ENCODE measurements around the gene CCDC150.
"Not testable (repeated sequence)": the region's sequence is repeated elsewhere in the genome, so short reads cannot be mapped to it uniquely, and the experiment has no call there.

The CCDC150 gene

GRCh38 chr2:196638765-196639164 is 750 bp upstream of the CCDC150 start:
- DNase-seq = no peak

DNA sequence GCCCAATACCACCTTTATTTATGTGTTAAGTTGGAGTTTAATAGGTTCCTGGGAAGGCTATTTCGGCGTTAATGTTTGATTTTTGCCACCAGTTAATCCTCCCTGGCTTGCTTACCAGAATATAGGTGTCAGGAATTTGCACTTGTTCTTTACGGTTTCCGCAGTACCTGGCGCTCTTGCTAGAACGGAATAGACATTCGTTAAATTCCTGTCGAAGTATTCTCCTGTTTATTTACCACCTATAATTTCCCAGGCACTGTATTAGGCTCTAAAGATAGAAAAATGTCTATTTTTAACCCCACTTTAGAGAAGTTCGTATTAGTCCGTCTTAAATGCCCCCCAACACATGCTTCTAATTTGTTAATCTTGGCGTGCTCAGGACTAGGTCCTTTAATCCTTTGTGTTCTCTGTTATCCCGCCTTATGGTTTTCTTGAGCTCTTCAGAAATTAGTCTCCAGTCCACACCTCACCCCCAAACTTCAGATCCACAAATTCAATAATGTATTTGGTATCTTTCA is 575 bp downstream of the CCDC150 start:
- no peak for DNase-seq

DNA sequence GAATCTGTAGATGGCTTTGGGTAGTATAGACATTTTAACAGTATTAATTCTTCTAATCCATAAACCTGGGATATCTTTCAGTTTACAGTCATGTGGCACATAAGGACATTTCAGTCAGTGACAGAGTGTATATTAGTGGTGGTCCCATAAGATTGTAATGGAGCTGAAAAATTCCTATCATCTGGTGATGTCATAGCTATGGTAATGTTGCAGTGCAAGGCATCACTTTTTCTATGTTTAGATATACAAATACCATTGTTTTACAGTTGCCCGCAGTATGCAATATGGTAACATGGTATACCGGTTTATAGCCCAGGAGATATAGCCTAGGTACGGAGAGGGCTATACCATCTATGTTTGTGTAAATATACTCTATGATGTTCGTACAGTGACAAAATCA is 9.7 kb downstream of the CCDC150 start:
- no peak for DNase-seq

DNA sequence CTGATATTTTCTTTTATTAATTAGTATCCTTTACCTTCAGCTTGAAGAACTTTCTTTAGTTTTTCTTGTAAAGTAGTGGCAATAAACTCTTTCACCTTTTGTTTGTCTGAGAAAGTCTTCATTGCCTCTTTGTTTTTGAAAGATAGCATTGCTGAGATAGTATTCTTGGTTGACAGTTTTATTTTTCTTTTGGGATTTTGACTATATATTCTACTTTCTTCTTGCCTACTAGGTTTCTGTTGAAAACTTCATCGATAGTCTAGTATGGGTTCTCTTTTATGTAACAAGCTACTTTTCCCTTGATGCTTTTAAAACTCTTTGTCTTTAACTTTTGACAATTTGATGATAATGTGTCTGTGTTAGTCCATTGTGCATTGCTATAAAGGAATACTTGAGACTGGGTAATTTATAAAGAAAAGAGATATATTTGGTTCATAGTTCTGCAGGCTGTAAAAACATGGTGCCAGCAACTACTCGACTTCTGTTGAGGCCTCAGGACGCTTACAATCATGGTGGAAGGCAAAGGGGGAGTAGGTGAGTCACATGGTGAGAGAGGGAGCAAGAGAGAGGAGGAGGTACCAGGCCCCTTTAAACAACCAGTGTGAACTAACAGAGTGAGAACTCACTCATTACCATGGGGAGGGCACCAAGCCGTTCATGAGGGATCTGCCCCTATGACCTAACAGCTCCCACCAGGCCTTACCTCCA is 12.0 kb downstream of the CCDC150 start:
- DNase-seq = no peak

DNA sequence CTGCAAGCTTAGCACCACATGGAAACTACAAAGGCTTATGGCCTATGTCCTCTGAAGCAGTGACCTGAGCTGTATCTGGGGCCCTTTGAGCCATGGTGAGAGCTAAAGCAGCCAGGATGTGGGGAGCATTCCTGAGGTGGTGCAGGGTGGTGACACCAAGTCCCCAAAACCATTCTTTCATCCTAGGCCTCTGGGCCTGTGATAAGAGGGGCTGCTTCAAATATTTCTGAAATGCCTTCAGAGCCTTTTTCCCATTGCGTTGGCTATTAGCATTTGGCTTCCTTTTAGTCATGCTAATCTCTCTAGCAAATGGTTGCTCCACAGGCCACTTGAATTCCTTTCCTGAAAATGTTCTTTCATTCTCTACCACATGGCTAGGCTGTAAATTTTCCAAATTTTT is 13.4 kb downstream of the CCDC150 start:
- no peak for DNase-seq

- DNase-seq = no peak
Observed at GRCh38 chr2:196653843-196654242, 14.3 kb downstream of the CCDC150 start.

DNA sequence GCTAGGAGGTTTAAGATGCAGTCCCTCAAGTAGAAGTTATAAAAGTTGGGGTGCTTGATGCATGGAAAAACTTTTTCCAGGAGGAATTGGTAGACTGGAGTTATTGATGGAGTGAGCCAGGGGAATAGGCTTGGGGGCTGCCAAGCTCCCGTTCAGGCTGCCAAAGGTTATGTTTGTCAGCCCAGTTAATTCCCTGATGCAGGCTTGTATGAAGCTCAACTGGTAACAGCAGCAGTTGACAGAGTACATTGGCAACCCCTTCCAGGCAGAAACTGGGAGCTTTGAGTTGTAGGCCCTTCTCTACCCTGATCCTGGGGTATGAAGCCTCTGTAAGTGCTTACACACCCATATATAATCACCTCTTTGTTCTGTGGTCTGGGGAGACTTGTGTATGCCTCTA is 16.2 kb downstream of the CCDC150 start:
- DNase-seq = no peak

DNA sequence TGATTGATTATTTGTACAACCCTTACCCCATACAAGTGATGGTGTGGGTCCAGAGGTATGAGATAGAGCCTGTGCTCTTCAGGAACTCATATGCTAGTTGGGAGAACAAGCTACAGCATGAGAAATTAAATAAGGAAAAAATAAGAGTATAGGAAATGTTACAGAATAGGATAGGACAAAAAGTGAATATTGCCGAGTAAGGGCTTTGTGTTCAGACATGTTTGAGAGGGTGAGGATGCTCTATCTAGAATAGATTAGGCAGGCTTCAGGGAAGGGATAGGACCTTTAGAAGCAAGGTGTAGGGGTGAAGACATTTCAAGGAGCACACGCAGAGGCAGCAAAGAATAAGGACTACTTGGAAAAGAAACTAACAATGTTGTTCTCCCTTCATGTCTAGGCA is 17.8 kb downstream of the CCDC150 start:
- no peak for DNase-seq

- no peak for DNase-seq
Observed at GRCh38 chr2:196659844-196660243, 20.3 kb downstream of the CCDC150 start.

DNA sequence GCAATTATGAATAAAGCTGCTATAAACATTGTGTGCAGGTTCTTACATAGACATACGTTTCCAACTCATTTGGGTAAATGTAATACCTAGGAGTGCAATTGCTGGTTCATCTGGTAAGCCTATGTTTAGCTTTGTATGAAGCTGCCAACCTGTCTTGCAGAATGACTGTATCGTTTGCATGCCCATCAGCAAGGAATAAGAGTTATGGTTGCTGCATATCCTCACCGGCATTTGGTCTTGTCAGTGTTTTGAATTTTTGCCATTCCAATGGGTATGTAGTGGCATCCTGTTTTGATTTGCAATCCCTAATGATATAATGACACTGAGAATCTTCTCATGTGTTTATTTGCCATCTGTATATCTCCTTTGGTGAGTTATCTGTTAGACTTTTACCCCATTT is 20.7 kb downstream of the CCDC150 start:
- no peak for DNase-seq

GRCh38 chr2:196670342-196670741 is 30.8 kb downstream of the CCDC150 start:
- no peak for DNase-seq

DNA sequence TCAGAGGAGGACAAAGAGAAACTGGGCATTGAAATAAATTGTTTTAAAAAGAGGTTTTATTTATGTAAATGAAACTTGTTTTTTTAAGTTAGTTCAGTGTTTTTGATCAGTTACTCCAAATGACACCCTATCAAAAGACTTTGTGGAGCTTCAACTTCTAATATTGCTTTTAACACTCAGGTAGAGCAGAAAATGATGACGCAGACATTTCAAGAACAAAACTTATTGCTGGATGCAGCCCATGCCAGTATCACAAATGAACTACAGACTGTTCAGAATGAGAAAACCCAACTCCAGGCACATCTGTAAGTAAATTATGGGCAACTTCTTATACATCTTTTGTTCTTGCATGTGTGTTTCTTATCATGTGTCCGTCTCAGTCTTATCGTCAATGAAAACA is 36.4 kb downstream of the CCDC150 start:
- no peak for DNase-seq

- DNase-seq = no peak
Observed at GRCh38 chr2:196677404-196677803, 37.9 kb downstream of the CCDC150 start.

GRCh38 chr2:196679368-196679767 is 39.9 kb downstream of the CCDC150 start:
- DNase-seq = no peak

DNA sequence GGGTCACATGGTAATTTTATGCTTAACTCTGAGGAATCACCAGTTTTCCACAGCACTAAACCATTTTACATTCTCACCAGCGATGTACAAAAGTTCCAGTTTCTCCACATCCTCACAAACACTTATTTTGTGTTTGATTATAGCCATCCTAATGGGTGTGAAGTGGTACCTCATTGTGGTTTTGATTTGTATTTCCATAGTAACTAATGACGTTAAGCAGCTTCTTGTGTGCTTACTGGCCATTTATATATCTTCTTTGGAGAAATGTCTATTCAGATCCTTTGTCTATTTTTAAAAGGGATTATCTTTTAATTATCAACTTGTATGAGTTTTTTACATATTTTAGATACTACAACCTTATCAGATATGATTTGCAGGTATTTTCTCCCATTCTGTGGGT is 42.0 kb downstream of the CCDC150 start:
- no peak for DNase-seq

DNA sequence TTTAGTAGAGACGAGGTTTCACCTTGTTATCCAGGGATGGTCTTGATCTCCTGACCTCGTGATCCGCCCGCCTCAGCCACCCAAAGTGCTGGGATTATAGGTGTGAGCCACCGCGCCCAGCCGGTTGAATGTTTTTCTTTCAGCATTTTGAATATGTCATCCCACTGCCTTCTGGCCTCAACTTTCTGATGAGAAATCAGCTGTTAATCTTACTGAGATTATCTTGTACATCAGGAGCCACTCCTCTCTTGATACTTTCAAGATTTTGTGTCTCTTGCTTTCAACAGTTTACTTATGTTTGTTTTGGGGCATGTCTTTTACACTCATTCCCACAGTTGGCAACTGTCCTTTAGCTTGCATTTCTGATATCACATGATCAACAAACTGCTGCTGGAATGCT is 46.3 kb downstream of the CCDC150 start:
- no peak for DNase-seq

DNA sequence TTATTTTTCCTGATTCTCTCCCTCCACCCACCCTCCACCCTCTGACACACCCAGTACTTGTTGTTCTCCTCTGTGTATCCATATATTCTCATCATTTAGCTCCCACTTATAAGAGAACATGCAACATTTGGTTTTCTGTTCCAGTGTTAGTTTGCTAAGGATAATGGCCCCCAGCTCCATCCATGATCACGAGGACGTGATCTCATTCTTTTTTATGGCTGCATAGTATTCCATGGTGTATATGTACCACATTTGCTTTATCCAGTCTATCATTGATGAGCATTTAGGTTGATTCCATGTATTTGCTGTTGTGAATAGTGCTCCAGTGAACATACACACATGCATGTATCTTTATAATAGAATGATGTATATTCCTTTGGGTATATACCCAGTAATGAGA is 47.2 kb downstream of the CCDC150 start:
- not testable (repeated sequence) for DNase-seq

DNA sequence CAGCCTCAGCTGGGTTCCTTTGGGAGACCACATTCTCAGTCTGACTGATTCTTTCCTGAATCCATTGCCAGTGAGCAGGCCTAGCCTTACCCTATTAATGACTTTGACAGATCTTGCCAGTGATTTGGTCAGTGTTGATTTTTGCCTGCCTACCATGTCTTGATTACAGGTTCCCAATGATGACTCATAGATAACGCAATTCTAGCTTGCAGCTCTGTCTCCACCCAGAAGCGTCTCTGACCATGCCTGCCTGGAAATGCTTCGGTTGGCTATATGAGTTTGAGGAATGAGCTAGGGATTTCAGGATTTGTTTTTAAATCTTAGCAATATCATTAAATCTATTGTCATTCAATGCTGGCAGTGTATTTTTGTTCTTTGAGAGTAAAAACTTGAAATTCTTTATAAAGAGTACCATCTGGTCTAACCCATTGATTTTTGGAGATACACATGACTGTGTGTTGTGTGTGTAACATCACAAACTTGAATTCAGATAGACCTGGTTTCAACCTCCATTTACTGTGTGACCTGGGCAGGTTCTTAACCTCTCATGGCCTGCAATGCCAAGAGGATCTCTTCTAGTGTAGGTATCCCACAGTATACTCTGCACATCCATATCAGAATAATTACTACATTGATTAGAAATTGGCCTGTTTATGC is 57.0 kb downstream of the CCDC150 start:
- no peak for DNase-seq

DNA sequence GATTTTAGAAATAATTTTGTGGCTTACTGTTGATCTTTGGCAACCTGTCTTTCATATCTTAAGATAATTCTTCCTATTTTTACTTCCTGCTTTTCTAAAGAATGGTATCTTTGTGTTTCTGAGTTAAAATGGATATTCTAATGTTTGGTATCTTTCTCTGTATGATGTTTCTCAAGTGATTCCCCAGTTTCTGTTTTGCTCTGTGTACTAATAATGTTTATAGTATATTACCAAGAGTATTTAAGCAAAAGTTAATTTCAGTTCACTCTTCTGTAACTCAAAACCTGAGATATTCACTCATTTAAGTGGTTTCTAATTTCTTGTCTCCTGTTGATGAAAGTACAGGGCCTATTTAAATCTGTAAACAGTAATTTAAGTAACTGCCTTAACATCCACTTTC is 58.3 kb downstream of the CCDC150 start:
- no peak for DNase-seq

- DNase-seq = no peak
Observed at GRCh38 chr2:196702641-196703040, 63.1 kb downstream of the CCDC150 start.

GRCh38 chr2:196703695-196704094 is 64.2 kb downstream of the CCDC150 start:
- no peak for DNase-seq

- not testable (repeated sequence) for DNase-seq
Observed at GRCh38 chr2:196710056-196710455, 70.5 kb downstream of the CCDC150 start.

DNA sequence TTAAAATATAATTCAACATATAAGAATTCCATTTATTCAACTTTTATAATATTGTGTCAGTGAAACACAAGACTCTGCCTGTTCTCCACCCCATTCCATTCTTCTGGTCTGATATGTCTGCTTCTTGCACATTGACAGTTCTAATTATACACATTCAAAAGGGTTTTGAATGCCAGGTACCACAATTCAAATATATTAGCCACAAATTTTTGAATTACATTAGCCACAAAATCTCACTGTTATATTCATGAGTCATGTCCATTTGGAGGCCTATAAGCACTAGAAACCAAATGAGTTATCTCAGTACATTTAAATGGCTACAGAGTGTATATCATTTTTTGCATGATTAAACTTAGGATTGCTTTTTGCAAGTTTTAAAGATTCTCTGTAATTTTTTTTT is 72.1 kb downstream of the CCDC150 start:
- DNase-seq = no peak

DNA sequence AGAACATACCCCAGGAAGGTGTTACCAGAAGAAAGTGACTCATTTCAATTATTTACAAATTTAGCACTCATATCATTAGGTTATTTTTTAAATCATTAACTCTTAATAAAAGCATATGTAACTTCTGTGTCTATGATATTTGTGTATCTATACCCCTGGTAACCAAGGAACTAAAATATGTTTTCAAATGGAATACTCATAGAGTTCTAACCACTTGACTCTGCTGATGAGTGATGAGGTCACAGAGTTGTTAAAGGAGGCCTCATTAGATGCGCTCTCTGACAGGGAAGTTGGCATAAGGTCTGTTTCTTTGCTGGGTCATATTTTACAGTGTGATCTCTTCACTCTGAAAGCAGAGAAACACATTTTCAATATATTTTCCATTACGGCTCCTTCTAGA is 73.4 kb downstream of the CCDC150 start:
- DNase-seq = no peak
